PC-3 (cell line): ENCODE measurements around the gene TBC1D16. TPM values are rescaled to one million over a fixed set of nuclear protein-coding genes. Genes with fewer than 3 reads are reported as not detected.

Experiments
- ATAC-seq: fragments of 200-7000 bp; cut with Tn5 transposase; 2 replicates; pipeline ENCODE4 v1.9.1; 2020; ENCODE audit warnings: mild to moderate bottlenecking, moderate library complexity
- BruUV-seq: library from RNA; stranded (reverse); fragments of 400-500 nt; replicated peaks from 2 replicates; lab custom pipeline; 2021; lab: Mats Ljungman, UMichigan
- CTCF ChIA-PET: fragments of 300-600 bp; sonication (Branson Sonifier 250); formaldehyde crosslinking; loops from one replicate; lab custom pipeline; 2022; ENCODE audit warnings: antibody characterized with exemption; lab: Charles Lee
- POLR2A ChIA-PET: fragments of 300-600 bp; sonication (Branson Sonifier 250); formaldehyde crosslinking; loops from one replicate; lab custom pipeline; 2022; ENCODE audit warnings: antibody characterized with exemption; ENCODE audit not compliant: unreplicated experiment; lab: Charles Lee
- DNase-seq: peaks from one replicate; pipeline ENCODE4 v3.0.0-alpha.2; 2015
- H2AFZ ChIP-seq: fragments of 300-600 bp; sonication (generic); 2 replicates; pipeline ENCODE4 v1.6.0; 2016; ENCODE audit warnings: antibody characterized with exemption, low read length
- H3F3A ChIP-seq: fragments of 300-600 bp; sonication (generic); one replicate; pipeline ENCODE4 v1.6.0; 2017; ENCODE audit warnings: antibody characterized with exemption, low read length, control low read depth, mild to moderate bottlenecking; ENCODE audit not compliant: unreplicated experiment
- H3K27ac ChIP-seq: fragments of 300-600 bp; sonication (generic); 2 replicates; pipeline ENCODE4 v1.5.1; 2016; ENCODE audit warnings: mild to moderate bottlenecking, low read length
- H3K27me3 ChIP-seq: fragments of 300-600 bp; sonication (generic); 2 replicates; pipeline ENCODE4 v1.6.1; 2016; ENCODE audit warnings: low read length, mixed read lengths
- H3K36me3 ChIP-seq: fragments of 300-600 bp; sonication (generic); 2 replicates; pipeline ENCODE4 v1.6.1; 2016; ENCODE audit warnings: low read depth, mixed run types, low read length, mixed read lengths
- H3K4me1 ChIP-seq: fragments of 300-600 bp; sonication (generic); 2 replicates; pipeline ENCODE4 v1.5.1; 2016; ENCODE audit warnings: low read length; ENCODE audit not compliant: insufficient read depth
- H3K4me2 ChIP-seq: fragments of 300-600 bp; sonication (generic); 2 replicates; pipeline ENCODE4 v1.6.0; 2016; ENCODE audit warnings: low read length
- H3K4me3 ChIP-seq: fragments of 300-600 bp; sonication (generic); 2 replicates; pipeline ENCODE4 v1.5.1; 2016; ENCODE audit warnings: mild to moderate bottlenecking, low read length, mixed read lengths
- H3K79me2 ChIP-seq: fragments of 300-600 bp; sonication (generic); 2 replicates; pipeline ENCODE4 v1.6.1; 2017; ENCODE audit warnings: low read length, mixed read lengths
- H3K9ac ChIP-seq: fragments of 300-600 bp; sonication (generic); 2 replicates; pipeline ENCODE4 v1.6.0; 2016; ENCODE audit warnings: mild to moderate bottlenecking, low read length
- H3K9me2 ChIP-seq: fragments of 300-600 bp; sonication (generic); replicated peaks from 2 replicates; pipeline ENCODE4 v1.6.1; 2016; ENCODE audit warnings: mixed run types, low read length, mixed read lengths
- H3K9me3 ChIP-seq: fragments of 300-600 bp; sonication (generic); 2 replicates; pipeline ENCODE4 v1.6.1; 2016; ENCODE audit warnings: low read length, mixed read lengths
- H4K20me1 ChIP-seq: fragments of 300-600 bp; sonication (generic); 2 replicates; pipeline ENCODE4 v1.6.1; 2016; ENCODE audit warnings: low read length, mixed read lengths
- CTCF ChIP-seq: fragments of 300-600 bp; sonication (generic); conservative IDR thresholded peaks from 2 replicates; pipeline ENCODE4 v1.5.1; 2017; ENCODE audit warnings: antibody characterized with exemption, low read depth, mild to moderate bottlenecking, low read length
- EZH2 ChIP-seq: fragments of 300-600 bp; sonication (generic); IDR thresholded peaks from one replicate; pipeline ENCODE4 v1.6.1; 2017; ENCODE audit warnings: antibody characterized with exemption, mild to moderate bottlenecking, low read length; ENCODE audit not compliant: unreplicated experiment
- EZH2phosphoT487 ChIP-seq: fragments of 300-600 bp; sonication (generic); IDR thresholded peaks from 2 replicates; pipeline ENCODE4 v1.6.1; 2018; ENCODE audit warnings: mild to moderate bottlenecking, antibody characterized with exemption, low read length, borderline replicate concordance
- intact Hi-C: fragments of 100-400 bp; cut with micrococcal nuclease; formaldehyde crosslinking; loops from 2 replicates; pipeline ENCODE4 v1.9.0; 2023
- total RNA-seq: library from RNA; depleted of rRNA; stranded (reverse); fragments of >200 nt; gene quantifications from 2 replicates; pipeline ENCODE4 v1.2.3, GENCODE V29; 2014

Gene TBC1D16
- total RNA-seq, 1 experiment from 2014 or later = 23.7 TPM

- Histone ChIP-seq H3K9ac (no peak overlapping the region), H3F3A (no peaks in the 10 kb centered on the region), H4K20me1 (no peaks in the 10 kb centered on the region), H2AFZ (no peak overlapping the region), H3K36me3 (no peaks in the 10 kb centered on the region), H3K79me2 (no peaks in the 10 kb centered on the region), H3K4me3 (no peak overlapping the region), H3K9me3 (no peaks in the 10 kb centered on the region), H3K4me2 (no peak overlapping the region), H3K27me3 (no peaks in the 10 kb centered on the region), H3K9me2 (no peaks in the 10 kb centered on the region), H3K4me1 (no peaks in the 10 kb centered on the region), H3K27ac (no peak overlapping the region)
- DNase-seq = no peak
- ChIA-PET CTCF (no interaction called here), POLR2A (no interaction called here)
- ATAC-seq = no peak
- BruUV-seq = no TSS peak
- intact Hi-C loops = no loop called here
- no peak for TF ChIP-seq EZH2
- no peak for TF ChIP-seq EZH2phosphoT487
- no peak for TF ChIP-seq CTCF
Observed at GRCh38 chr17:79940459-79941087, 95.1 kb downstream of the TBC1D16 start.

GRCh38 chr17:79939755-79940458 is 95.8 kb downstream of the TBC1D16 start:
- ChIA-PET CTCF (no interaction called here), POLR2A (no interaction called here)
- no peak overlapping the region for H3K9ac ChIP-seq
- H3K4me1 ChIP-seq = no peaks in the 10 kb centered on the region
- no peak for DNase-seq
- H3F3A ChIP-seq = no peaks in the 10 kb centered on the region
- H3K27ac ChIP-seq = no peak overlapping the region
- H3K9me2 ChIP-seq = no peaks in the 10 kb centered on the region
- no peaks in the 10 kb centered on the region for H3K36me3 ChIP-seq
- no peak overlapping the region for H2AFZ ChIP-seq
- no peak overlapping the region for H3K4me3 ChIP-seq
- no peaks in the 10 kb centered on the region for H3K9me3 ChIP-seq
- intact Hi-C loops = no loop called here
- no peaks in the 10 kb centered on the region for H4K20me1 ChIP-seq
- BruUV-seq = TSS peak; percentile 14
- no peak for TF ChIP-seq CTCF
- H3K27me3 ChIP-seq = no peaks in the 10 kb centered on the region
- H3K4me2 ChIP-seq = no peak overlapping the region
- no peak for ATAC-seq
- H3K79me2 ChIP-seq = no peaks in the 10 kb centered on the region

GRCh38 chr17:79939094-79939435 is 96.6 kb downstream of the TBC1D16 start:
- H2AFZ ChIP-seq = no peak overlapping the region
- H3K79me2 ChIP-seq = no peaks in the 10 kb centered on the region
- peaks cover 3% of the 10 kb centered on the region for H3K4me1 ChIP-seq
- no peak overlapping the region for H3K4me2 ChIP-seq
- no peaks in the 10 kb centered on the region for H3K9me2 ChIP-seq
- no peaks in the 10 kb centered on the region for H3K9me3 ChIP-seq
- intact Hi-C loops = no loop called here
- ChIA-PET CTCF (no interaction called here), POLR2A (no interaction called here)
- no TSS peak for BruUV-seq
- no peak for ATAC-seq
- H3K27me3 ChIP-seq = no peaks in the 10 kb centered on the region
- no peak overlapping the region for H3K9ac ChIP-seq
- no peaks in the 10 kb centered on the region for H4K20me1 ChIP-seq
- H3K36me3 ChIP-seq = no peaks in the 10 kb centered on the region
- no peaks in the 10 kb centered on the region for H3F3A ChIP-seq
- H3K4me3 ChIP-seq = no peak overlapping the region
- TF ChIP-seq CTCF (no peak), EZH2 (no peak), EZH2phosphoT487 (no peak)
- H3K27ac ChIP-seq = no peak overlapping the region
- DNase-seq = no peak
